Activated CD8-positive, alpha-beta memory T cell treated with anti-CD3 and anti-CD28 coated beads, Interleukin-2, amount 50 U/mL, for 1 hour (primary cell): ENCODE results near the gene EPHA10.

Source experiments
- DNase-seq: peaks from one replicate; pipeline ENCODE4 v3.0.0-alpha.2; 2020; ENCODE audit errors: extremely low read depth

EPHA10 gene

GRCh38 chr1:37676281-37677142, 88.4 kb downstream of the EPHA10 start:
- DNase-seq, result no peak

- no peak for DNase-seq
These were observed 91.0 kb downstream of the EPHA10 start for GRCh38 chr1:37673920-37674319.

GRCh38 chr1:37672136-37672870, 92.6 kb downstream of the EPHA10 start:
- DNase-seq, result no peak

GRCh38 chr1:37671261-37671660, 93.7 kb downstream of the EPHA10 start:
- DNase-seq, result no peak

- no peak for DNase-seq
These were observed 94.8 kb downstream of the EPHA10 start for GRCh38 chr1:37670133-37670532.

GRCh38 chr1:37667023-37667671, 97.8 kb downstream of the EPHA10 start:
- DNase-seq, result no peak

GRCh38 chr1:37666241-37666867, 98.6 kb downstream of the EPHA10 start:
- DNase-seq, result no peak
